GM19455 (cell line): ENCODE data around the gene TNFRSF19.
"Not testable (repeated sequence)": the region's sequence is repeated elsewhere in the genome, so short reads cannot be mapped to it uniquely, and the experiment has no call there.

ENCODE experiments used
- ATAC-seq: cut with Tn5 transposase; IDR thresholded peaks from one replicate; pipeline ENCODE4 v1.9.1; 2021; ENCODE audit not compliant: unreplicated experiment

TNFRSF19 gene

DNA sequence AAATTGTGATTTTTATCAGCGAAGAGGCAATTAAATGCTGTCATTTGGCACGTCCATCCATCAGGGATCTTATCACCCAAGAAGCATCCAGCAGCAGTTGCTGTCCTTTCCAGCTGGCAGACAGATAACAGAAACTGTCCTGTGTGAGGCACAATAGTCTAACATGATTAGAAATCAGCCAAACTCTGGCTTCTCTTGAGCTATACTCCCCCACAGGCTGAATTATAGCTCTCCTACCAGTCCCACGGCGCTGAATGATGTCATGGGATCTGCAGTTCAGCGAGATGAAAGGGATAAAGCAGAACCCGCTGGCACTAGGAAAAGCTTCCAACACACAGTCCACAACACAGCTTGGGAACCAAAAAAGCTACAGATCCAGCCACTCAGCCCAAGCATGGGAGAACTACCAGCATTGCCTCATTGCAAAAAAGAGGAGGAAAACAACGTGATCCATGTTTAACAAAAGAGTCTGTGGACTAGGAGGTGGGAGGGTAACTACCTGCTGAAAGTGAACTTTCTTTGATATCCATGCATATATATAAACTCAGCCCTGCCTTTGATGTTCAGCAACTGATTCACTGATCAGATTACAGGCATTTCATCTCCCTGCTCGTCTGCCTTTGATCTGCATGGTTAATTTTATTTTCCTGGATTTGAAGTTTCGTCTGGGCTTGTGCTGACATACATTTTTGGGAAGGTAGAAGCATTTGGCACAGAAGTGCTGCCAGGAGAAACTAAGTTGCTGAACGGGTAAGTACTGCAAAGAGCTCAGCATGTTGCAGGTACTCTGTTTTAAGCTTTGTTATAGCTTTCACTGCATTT is at the start of gene TNFRSF19:
TNFRSF19 (plus strand) TSS at position 314 of the 822 bp plus-strand sequence. CDS start 19,772 bp downstream, outside the sequence.
- no peak for ATAC-seq

- not testable (repeated sequence) for ATAC-seq
These were observed 40.3 kb upstream of the TNFRSF19 start for GRCh38 chr13:23529926-23530325.

DNA sequence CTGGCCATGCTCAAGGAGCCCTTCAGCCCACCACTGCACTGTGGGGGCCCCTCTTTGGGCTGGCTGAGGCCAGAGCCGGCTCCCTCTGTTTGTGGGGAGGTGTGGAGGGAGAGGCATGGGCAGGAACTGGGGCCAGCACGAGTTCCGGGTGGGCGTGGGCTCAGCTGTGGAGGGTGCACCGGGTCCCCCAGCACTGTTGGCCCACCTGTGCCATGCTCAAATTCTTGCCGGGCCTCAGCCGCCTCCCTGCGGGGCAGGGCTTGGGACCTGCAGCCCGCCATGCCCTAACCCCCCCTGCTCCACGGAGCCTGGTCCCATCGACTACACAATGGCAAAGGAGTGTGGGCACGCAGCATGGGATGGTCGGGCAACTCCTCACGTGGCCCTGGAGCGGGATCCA is 38.8 kb upstream of the TNFRSF19 start:
- no peak for ATAC-seq

DNA sequence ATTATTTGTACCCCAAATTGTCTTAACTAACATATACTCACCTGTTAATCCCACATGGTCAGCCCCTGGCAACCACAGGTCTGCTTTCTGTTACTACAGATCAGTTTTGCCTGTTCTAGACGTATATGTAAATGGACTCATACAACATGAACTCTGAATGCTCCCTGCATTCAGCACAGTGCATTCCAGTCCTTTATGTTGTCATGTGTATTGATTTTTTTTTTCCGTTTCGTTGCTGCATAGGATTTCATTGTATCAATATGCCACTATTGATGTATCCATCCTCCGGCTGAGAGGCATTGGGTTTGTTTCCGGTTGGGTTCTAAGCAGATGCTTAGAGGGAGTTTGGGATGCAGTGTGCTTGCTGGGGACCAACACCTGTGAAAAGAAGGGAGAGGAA is 36.1 kb upstream of the TNFRSF19 start:
- no peak for ATAC-seq

DNA sequence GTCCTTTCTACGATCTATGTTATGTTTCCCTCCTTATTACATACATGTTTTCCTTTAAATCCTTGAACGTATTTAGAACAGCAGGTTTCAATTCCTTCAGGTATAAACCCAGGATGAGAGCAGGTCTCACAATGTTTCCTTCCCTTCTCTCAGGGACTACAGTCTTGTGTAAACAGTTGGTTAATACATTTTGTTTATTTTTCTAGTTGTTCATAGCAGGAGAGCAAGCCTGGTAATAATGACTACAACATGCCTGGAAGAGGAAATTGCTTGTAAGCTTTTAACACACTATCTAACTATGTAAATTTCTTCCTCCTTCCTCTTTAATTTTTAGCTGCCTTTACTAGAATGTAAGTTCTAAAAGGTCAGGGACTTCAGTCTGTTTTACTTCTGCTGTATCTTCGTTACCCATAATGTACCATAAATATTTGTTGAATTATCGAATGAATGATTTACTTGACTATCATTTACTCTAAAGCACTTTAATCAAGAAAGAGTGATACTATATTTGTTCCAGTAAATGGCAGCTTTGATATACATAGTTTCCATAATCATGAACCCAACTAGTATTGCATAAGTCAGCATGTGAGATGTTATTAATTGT is 28.9 kb upstream of the TNFRSF19 start:
- no peak for ATAC-seq

DNA sequence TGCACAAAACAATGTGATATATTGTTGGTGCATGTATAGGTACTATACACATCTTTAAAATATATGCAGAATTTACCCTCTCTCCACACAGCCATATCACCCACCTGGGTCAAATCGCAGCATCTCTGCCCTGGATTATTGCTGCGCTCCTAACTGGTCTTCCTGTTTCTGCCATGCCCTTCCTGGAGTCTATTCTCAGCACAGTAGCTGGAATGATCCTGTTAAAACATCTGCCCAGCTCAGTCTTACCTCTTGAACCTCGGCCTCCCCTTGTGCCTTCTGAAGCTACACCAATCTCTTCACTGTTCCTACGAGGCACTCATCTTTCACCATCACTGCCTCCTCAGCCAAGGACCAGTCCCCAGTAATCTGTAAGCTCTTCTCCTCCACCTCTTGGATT is 25.5 kb upstream of the TNFRSF19 start:
- ATAC-seq = no peak

- ATAC-seq = no peak
These were observed 23.1 kb upstream of the TNFRSF19 start for GRCh38 chr13:23547000-23547590.

DNA sequence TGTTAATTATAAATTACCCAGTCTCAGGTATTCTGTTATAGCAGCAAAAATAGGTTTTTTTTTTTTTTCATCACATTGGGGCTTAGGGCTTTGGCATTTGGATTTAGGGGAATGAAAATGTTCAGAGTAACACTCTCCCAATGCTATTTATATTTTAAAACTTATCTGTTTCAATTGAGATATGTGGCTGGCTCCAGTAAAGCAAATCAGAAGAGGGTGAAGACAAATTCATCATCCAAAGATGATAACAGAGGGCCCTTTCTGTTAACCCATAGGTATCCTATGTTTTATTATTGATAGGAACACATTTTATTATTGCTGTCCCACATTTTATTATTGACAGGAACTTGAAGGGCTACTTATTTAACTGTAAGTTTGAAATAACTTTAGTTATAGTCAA is 20.5 kb upstream of the TNFRSF19 start:
- ATAC-seq = no peak

GRCh38 chr13:23550163-23550562 is 20.0 kb upstream of the TNFRSF19 start:
- no peak for ATAC-seq

DNA sequence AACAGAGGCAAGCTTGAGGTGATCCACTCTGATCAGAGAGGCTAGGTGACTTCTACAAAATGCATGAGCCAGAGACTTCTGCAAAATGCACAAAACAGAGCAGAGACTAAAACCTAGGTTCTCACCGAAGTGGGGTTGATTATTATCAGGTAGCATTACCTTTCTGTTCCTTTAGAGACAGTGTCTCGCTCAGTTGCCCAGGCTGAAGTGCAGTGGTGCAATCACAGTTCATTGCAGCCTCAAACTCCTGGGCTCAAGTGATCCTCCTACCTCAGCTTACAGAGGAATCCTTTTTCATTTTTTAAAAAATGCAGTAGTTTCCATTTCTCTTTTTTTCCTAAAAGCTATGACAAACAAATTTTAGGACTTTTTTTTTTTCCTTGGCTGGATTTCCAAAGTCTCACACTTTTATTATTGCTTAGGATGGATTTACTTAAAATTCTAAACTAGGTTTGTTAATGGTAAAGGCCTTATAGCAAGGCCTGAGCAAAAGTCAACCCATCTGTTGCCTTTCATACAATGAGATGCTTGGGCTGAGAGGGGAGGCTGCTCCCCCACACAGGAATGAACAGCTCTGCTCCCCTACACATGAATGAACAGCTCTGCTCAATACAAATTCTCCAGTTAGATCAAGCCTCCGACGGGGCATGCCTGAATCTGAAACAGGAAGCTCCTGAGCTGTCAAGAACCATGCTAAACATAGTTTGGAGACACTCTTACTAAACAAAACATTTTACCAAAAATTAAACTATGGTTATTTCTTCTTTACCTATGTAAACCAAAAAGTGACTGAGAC is 18.8 kb upstream of the TNFRSF19 start:
- ATAC-seq = no peak

GRCh38 chr13:23552171-23552570 is 18.0 kb upstream of the TNFRSF19 start:
- ATAC-seq = no peak

DNA sequence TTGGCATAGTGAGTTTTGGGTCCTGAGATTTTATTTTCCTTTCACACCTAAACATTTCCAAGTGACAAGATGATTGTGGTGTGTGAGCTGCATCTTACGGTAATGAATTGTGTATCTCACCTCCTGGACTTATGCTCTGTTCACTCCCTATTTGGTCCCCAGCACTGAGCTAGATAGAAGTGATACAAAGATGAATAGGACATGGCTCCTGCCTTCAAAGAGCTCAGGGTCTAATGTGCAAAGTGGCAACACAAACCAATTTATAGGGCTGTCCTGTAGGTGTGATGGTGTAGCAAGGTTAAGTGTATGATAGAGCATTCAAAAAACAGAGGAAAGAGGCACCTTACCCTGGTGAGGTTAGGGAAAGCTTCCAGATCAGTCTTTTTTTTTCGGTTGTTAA is 17.6 kb upstream of the TNFRSF19 start:
- ATAC-seq = no peak

GRCh38 chr13:23554000-23554399 is 16.2 kb upstream of the TNFRSF19 start:
- no peak for ATAC-seq

DNA sequence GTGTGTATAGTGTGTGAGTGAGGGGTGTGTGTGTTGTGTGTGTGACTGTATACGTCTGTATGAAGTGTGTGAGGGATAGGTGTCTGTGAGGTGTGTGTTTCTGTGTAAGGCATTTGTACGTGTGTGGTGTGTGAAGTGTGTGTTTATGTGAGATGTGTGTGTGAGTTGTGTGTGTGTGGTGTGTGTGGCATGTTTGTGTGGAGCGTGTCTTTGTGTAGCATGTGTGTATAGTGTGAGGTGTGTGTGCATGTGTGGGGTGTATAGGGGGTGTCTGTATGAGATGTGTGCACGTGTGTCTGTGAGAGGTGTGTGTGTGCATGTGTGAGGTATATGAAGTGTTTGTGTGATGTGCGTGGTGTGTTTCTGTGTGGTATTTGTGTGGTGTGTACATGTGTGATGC is 13.2 kb upstream of the TNFRSF19 start:
- ATAC-seq = no peak

DNA sequence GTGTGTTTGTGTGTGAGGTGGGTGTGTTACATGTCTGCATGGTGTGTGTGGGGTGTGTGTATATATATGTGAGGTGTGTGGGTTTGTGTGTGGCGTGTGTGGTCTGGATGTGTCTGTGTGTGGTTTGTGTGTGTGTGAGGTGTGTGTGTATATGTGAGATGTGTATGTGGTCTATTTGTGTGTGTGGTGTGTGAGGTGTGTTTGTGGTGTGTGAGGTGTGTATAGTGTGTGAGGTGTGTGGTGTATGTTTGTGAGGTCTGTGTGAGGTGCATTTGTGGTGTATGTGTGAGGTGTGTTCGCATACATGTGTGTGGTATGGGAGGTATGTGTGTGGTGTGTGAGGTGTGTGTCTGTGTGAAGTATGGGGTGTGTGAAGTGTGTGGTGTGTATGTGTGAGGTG is 12.5 kb upstream of the TNFRSF19 start:
- no peak for ATAC-seq

- no peak for ATAC-seq
These were observed 11.3 kb upstream of the TNFRSF19 start for GRCh38 chr13:23558675-23559536.

DNA sequence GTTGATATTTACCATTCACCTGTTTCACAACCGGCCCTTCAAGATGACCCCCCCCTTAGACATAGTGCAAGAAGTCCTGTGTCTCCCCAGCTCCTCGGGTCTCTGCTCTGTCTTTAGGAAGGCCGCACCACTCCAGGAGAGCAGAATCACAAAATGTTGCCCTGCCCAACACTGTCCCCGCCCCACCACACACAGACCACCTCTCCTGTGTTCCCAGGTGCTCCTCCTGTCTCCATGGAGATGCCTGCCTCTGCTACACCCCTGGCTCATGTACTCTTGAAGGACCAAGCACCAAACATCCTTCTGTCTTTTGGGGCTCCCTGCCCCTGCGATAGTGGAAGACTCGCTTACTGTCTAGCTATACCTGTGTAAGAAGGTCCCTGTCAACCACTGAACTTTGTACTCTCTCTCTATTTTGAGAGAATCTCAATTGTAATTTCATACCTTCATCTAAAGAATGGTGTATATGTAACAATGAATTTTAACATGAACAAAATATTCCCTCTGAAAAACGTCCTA is 9.6 kb upstream of the TNFRSF19 start:
- no peak for ATAC-seq

GRCh38 chr13:23561261-23561660 is 9.0 kb upstream of the TNFRSF19 start:
- no peak for ATAC-seq

DNA sequence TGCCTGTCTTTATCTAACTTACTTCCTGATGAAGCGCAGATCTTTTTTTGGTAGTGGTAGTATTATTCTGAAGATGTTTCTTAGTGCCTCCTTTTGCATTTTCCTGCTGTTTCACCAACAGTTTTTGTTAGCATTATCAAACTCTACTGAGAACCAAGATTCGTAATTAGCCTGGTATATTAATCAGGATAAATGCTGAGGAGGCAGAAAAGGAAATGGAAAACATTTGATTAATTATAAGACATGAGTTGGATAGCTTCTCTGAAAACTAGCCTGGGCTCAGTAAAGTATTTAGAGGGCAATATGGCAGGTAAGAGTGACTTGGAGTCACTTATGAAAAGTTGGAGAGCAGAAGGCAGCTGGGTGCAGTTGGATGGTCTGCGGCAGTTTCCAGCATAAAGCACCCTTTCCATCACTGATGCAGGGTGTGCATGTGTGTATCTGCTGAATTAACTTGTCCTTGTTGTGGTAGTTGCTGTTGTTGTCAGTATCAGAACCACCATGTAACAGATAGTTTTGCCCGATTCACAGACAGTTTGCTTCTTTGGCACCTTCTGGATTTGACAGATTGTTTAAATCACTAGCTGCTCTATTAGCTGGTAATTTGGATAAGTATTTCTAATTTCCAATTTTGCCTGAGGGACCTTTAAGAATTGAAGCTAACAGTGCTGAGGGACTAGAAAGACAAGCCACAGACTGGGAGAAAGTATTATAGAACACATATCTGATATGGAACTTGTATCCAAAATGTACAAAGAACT is 6.9 kb upstream of the TNFRSF19 start:
- ATAC-seq = no peak
